Activated CD4-positive, alpha-beta T cell treated with anti-CD3 and anti-CD28 coated beads, Interleukin-2, Interleukin-4, amounts not matched to agents 100 ng/mL and 50 ng/mL, durations not matched to agents 16 hours and 8 hours (primary cell): ENCODE data around the gene DMD.

Experiments
- DNase-seq: peaks from one replicate; pipeline ENCODE4 v3.0.0-alpha.2; 2020; ENCODE audit warnings: low spot score

The DMD gene

DNA sequence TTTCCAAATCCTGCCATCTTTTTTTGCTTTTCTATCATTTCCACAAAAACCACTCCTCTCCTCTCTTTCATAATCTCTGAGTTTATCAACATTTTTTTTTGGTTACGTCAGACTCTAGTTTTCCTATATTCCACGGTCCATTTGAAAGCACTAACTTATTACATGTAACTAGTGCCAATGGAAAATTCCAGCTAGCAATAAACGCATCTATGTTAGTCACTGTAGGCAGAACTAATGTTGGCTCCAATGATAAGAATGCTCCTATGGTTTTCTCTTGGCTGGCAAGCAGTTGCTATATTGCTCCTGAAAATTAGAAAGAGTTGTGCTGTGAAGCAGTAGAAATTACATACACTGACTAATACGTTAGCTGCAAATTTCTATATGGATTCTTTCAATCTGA, 1504.9 kb downstream of the DMD start:
- no peak for DNase-seq

DNA sequence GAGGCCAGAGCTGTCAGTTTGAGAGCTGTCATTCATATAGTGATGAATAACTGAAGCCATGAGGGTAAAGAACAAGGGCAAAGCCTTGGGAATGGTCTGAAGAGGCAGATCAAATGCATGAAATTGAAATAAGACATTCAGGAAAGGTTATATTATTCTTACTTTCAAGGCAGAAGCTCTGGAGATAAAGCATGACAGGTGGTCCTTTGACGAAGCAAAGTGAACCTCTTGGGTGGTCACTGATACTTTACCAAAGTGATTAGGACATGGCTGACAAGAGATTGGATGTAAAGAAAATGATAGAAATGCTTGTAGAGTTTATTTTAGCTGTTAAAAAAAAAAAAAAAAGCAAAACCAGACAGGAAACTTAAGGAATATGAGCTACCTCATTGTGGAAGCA, 1505.5 kb downstream of the DMD start:
- no peak for DNase-seq

DNA sequence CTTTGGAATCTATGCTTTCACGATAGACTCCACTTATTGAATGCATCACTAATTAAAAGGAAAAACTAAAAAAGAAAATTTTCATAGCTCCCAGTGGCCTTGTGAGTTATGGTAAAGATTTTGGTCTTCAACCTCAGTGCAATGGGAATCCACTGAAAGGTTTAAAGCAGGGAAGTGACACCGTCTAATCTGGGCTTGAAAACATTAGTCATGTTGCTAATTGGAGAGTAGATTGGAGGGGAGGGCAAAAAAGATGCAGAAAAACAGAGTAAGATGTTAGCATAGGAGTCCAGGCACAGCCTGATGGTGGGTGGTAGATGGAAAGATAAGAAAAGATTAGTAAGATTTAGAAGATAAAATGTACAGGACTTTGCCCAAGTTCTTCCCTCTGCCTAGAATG, 1506.4 kb downstream of the DMD start:
- no peak for DNase-seq

DNA sequence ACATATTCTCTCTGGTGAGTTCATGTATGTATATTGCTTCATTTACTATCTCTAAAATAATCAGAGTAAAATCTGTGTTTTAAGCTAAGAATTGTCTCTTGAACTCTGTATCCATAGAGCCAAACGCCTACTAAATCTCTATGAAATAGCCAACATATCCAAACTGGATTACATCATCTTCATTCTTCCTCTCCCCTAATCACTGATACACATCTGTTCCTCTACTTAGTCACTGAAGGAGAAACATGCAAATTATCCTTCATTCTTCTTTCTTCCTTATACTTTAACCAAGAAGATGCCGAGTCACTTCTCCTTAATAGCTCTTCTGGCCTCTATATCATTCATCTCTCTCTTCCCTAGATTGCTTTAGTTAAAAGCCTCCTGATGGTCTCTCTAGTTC, 1509.1 kb downstream of the DMD start:
- DNase-seq: no peak

DNA sequence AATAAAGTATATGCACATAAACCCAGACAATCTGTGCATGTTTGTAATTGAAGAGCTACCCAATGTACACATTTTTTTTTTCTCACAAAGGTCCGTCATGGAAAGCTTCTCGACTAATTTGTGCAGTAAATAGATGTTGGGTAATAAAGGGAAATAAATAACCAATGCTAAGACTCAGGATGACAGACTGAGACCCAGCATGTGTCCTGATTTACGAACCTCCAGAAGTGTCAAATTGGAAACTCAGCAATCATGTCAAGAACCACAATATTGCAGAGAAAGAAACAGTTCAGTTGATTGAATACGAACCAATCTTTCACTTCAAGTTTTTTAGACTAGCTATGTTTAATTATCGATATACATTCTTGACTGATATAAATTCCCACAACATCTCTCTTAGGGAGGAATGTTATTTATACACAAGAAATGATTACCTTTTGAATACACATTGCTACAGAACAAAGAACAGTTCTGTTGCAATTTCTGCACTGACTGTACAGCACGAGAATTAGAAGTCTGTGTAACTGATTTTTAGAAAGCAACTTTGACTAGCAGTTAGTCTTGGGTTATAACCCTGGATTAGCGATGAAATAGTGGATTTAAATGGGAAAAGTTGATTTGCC, 1513.9 kb downstream of the DMD start:
- DNase-seq: no peak

DNA sequence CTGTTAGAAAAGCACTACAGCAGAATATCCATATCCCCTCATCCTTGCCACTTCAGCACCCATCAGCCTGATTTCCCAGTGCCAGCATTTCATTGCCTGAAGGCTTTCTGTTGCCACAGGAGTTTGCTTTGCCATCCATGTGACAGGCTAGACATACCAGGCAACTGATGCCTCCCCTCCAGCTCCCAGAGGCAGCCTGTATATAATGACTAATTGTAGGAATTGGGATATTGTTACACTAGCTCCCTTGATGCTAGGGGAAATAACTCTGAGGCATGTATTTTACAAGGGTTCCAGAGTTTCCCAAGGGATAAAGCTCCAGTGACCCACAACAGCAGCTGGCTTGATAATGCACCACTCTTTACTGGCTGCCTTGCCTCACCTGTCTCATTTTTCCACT, 1531.5 kb downstream of the DMD start:
- DNase-seq: no peak

DNA sequence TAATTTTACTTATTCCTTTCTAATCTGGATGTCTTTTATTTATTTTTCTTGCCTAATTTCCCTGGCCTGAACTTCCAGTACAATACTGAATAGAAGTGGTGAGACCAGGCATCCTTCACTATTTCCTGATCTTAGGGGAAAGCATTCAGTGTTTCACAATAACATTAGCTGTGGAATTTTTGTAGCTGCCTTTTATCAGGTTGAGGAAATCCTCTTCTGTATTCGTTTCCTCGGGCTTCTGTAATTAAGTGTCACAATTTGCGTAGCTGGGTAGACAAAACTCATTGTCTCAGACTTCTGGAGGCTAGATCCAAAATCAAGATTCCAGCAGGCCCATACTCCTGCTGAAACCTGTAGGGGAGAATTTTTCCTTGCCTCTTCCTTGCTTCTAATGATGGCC, 1541.1 kb downstream of the DMD start:
- no peak for DNase-seq

DNA sequence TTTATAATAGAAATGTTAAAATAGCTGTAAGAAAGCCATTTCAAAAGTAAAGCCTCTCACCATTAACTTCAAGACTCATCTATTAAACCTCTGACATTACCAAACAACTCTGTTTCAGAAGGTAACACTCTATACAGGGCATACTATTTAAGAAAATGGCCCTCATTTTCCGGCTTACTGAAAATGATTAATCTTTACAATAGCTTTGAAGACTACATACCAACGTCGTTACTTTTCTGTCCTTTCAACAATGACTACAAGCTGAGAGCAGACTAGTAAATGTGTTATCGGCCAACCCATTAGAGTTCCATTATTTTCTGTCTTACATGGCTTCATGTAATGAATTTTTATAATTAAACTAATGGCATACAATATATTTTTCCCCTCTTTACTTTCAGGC, 1545.9 kb downstream of the DMD start:
- DNase-seq: no peak

DNA sequence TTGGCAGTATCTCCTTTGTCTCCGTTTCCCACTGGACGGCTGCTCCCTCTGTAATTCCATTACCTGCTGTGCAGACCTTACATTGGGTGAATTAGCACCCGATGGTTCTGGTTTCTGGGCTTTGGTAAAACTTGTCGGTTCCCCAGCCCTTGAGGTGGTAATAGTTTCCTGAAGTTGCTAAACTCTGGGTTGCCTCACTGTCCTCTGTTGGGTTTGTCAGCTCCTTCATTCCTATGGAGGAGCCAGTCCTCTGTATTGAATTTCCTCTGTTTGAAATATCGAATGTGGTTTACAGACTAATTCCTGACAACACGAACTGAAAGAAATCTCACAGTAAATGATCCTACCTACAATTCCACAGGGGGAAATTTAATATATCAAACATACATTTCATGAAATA, 1548.2 kb downstream of the DMD start:
- no peak for DNase-seq

DNA sequence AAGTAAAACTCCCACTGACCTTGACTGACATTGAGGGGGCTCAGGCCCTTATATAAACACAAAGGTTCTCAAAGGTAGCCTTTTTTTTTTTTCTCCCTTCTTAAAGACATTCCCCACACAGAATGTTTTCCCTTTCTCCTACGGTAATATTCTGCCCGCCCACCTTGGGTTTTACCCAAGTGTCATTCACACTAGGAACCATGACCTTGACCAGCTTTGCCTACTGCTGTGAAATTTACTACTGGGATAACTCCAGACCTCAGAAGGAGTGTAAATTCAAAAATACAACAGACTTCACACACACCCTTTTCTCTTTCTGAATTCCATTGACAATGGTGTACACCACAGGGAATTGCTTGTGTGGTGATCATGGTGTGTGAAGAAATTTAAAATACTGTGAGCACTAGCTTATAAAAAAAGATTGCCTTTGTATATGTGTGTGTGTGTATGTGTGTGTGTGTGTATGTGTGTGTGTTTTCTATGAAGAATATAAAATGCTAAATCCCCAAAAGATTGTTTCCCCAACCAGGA, 1550.0 kb downstream of the DMD start:
- DNase-seq: no peak

DNA sequence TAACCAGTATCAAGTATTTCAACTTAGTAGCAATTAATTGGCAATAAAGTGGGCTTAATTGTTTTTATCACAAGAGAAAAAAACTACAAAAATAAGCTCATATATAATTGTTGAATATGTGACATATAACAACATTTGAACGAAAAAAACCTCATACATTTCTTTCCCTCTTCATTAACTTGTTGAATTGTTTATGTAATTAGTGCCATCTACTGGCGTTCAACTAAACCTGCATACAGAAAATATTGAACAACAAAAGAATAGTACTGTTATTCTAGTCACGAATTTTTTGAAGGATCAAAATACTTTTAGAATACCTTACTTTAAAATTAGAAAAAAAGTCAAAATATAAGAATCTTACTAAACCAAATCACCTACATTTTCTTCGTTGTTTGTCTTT, 1553.0 kb downstream of the DMD start:
- DNase-seq: peak; percentile 13

DNA sequence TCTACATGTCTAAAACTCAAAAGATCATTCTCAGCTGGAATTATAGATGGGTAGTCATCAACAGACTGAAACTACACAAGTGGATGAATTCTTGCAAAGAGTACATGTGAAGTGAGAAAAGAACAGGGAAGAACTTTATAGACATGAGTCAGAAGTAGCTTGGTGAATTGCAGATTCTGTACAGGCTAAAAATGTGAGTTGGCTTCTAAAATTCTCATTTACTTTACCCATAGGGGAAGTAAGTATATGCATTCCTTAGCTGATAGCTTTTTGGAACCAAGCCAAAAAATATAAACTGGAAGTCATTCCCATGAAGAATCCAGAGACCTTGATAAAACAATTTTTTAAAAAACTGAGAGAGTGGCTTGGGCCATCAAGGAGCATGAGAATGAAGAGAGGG, 1555.3 kb downstream of the DMD start:
- DNase-seq: no peak

DNA sequence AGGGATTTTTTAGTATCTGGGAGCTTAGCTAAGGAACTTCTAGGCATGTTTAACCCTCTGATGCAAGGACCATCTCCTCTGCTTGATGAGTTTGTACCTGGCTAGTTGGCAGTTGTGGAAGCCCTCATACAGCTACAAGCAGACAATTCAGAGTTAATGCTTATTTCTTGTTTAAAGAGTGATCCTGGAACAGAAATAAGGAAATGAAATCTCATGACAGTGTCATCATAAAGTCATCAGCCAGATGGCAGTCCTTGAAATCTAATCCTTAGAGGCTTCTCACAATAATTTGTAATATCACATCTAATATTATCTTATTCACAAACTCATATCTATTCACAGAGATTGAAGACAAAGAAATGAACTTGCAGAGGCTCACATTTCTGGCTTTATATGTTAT, 1557.9 kb downstream of the DMD start:
- no peak for DNase-seq

DNA sequence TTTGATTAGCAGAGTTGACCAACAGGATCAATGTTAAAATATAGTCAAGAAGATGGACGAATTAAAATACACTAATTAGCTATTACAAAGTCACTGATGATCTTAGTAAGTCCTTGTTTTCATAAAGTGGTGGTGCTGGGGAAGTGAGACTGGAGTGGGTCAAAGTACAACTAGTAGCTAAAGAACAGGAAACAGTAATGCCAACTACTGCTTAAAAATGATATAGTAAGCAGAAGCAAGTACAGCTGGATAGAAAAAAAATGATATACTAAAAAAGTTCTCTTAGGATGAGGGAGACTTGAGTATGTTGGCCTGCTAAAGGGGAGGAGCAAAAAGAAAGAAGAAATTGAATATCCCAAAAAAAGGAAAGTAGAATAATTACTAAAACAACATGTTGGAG, 1558.7 kb downstream of the DMD start:
- no peak for DNase-seq

DNA sequence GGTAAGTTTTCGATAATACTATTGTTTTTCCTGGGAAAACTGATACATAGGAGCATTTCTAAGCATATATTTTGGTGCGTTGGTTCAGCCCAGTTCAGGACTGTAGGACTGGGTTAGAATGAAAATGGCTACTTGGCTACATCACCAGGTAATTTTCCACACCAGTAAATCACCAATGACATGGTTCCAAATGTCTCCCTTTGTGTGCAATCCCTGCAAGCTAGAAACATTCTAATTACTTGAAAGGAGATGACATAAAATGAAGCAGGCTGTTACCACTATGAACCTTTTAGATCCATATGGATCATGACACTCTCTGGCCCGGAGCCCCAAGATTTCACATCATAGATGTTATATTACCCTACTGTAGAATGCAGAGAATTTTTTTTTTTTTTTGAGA, 1562.1 kb downstream of the DMD start:
- DNase-seq: no peak

DNA sequence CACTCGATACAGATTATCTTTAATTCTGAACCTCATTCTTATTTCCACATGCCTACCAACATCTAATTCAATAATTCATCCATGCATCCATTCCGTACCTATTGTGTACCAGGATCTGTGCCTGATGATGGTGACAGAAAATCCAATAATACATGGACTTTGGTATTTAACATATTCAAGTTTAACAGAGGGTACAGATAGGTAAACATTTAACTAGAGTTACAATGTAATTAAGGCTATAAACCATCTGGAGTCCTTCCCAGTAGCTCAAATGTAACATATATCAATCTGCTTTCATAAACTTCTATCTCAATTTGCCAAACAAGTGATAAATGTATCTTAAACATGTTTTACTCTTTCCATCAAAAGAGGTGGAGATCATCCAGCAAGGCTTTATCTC, 1578.0 kb downstream of the DMD start:
- no peak for DNase-seq

DNA sequence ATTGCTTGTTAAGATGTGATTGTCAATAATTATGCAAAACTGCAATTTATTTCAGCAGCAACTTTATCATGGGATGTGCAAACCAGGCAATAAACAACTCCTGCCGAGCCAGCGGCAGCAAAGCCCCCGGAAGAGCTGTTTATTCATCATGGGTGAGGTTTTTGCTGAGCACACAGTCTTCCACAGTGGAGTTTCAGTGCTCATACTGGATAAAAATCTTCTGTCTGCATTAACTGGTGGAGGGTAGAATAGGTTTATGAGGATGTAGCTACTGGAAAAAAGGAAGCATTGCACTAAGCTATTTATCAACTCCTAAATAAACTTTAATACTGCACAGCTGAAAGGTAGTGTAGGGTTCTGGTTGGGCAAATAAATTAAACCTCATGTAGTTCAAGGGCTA, 1582.2 kb downstream of the DMD start:
- DNase-seq: no peak

DNA sequence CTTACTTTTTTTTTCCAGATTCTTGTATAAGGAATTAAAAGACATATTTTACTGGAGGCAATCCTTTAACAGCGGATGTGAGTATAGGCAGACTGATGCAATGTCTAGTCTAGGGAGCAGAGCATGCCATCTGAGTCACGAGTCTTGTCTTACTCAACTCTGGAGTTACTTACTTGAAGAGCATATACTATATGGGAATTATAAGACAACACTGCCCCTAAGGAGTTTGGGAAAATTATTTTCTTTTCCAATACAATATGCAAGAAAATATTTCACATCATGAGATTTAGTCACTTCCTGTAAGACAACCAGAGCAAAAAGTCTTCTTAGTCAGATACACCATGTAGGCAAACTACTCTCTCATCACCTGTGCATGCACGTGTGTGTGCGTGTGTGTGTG, 1602.2 kb downstream of the DMD start:
- DNase-seq: no peak

DNA sequence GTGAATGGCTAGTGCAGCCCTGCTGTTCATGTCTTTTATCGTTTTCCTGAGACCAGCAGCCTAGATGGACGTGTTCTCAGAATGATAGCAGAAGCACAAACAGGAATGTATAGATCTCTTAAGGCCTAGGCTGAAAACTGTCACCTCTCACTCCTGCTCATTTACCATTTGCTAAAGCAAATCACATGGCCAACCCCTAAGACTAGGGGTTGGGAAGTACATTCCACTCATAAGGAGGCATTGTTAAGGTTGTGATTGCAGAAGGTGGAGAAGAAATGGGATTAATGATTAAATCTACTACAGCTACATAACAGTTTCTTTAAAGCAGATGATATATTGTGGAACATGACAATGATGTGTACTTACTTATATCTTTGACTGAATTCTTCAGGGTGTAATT, 1602.7 kb downstream of the DMD start:
- no peak for DNase-seq

DNA sequence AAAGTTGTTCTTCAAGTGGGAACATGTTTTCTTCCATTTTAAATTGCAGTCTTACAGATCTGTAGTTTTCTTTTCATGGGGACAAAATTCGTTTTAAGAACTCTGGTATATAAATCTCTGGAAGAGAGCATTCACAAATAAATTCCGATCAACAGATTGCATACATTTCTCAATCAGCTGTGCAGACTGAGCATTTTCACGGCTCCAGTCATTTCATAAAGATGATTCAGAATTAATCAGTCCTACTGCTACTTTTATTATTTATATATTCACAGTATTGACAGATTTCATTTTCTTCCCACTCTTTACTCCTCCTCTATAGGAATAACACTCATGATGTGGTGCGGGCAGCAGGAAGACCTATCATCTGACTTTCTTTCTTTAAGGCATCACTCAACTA, 1604.6 kb downstream of the DMD start:
- no peak for DNase-seq

DNA sequence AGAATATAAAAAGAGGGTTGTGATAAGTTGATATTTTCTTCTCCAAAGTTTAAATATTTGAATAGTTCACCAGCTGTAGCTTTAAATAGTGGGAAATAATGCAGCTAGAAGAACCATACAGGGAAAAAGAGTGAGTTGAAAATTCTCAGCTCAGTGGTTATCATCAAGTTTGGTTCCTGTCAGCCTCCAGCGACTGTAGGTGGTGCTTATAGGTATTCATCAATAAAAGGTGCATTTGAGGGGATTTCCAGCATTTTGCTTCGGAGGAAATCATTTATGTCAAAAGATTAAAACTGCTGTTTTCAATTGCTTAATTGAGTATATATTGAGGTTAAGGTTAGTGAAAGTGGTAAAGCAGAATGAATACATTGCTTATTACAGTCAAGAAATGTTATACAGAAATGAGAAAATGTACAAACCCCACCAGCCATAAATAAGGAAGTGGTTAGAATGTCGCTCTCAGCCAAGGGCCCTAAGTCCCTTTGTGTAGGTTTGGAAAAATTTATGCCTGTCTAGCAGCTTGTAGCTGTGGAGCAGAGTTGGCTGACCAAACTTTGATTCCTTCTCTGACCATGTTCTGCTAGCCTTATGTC, 1606.6 kb downstream of the DMD start:
- peak; percentile 28 for DNase-seq

DNA sequence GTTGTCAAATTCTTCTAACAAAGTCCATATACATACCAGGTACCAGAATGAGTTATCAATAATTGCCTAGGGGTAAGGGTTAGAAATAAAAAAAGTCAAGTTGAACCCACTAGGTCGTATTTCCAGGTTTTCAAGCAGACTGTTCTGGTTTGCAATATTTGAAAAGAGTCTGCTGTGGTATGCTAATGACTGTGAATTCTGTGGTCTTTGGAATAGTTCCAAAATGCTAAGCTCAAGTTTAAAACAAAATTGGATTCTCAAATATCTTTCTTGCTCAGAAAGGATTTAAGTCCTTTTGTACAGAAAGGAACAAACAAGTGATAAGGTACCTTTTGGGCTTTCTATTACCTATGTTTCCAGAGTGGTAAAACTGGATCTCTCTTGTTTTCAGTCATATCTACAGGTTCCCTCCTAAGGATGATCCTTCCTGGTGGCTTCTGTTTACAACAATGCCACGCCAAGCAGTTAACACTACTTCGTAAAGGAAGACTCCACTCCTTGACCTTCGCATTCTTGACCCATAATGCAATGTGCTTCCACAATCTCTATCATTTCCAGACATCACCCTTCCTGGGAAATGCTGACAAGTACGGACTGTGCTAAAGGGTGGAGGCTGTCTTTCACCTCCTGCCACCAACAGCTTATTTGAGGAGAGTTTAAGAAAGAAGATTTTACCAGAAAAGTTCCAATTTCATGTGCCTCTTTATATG, 1607.8 kb downstream of the DMD start:
- DNase-seq: no peak

DNA sequence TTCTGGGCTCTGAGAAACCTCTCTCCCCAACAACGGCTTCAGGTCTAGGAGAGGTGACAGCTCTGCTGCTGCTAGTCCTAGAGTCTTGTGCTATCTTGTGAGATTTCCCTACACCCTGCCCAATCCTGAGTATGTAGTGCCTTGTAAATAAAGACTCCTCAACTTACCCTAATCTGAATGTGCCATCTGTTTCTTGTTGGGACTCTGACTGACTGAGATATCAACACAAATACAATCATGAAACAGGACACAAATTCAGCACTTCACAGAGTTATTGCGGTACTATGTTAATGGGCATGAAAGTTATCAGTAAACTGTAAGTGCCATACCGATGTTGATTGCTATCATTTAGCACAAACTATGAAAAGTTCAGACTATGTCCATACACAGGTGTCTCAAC, 1610.5 kb downstream of the DMD start:
- DNase-seq: no peak

DNA sequence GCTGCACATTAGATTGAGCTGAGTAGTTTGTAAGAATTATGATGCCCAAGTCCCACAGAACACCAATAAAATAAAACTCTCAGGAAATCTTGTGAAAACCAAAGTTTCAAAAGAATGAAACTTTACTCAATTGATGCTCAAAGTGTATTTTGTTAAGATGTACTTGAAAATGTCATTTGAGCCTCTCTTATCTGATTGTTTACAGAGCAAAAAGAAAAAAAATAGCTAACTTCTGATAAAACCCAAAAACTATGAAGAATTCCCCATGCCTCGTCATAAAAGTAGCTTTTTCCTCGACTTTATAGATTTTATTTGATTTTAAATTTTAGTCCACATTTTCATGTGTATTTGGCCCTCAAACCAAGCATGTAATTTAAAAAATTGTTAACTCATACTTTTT, 1618.0 kb downstream of the DMD start:
- no peak for DNase-seq
